PFSK-1 (cell line): ENCODE results near the gene KCNIP1.

Experiments
- FOXP2 ChIP-seq: optimal IDR thresholded peaks from 2 replicates; pipeline ENCODE3; 2011; ENCODE audit warnings: borderline replicate concordance, control low read depth, inconsistent platforms; ENCODE audit not compliant: insufficient read depth; ENCODE audit errors: extremely low read length, extremely low read depth
- POLR2AphosphoS5 ChIP-seq: IDR thresholded peaks from 2 replicates; pipeline ENCODE4 v1.6.1; 2012; ENCODE audit warnings: low read depth, mild to moderate bottlenecking, control low read depth, low read length, moderate library complexity
- REST ChIP-seq, 2 experiments: IDR thresholded peaks; 2 replicates each; pipeline versions ENCODE4 v1.6.1 to v1.8.0; 2011 to 2012; ENCODE audit warnings: low read depth in 2 of 2, low read length in 2 of 2, control low read depth in 1 of 2, inconsistent platforms in 1 of 2, mild to moderate bottlenecking in 1 of 2, moderate library complexity in 1 of 2; ENCODE audit not compliant: insufficient read depth in 1 of 2
- SIN3A ChIP-seq: IDR thresholded peaks from 2 replicates; pipeline ENCODE4 v1.6.1; 2012; ENCODE audit warnings: mild to moderate bottlenecking, low read length, moderate library complexity, borderline replicate concordance; ENCODE audit not compliant: insufficient read depth
- TAF1 ChIP-seq: IDR thresholded peaks from 2 replicates; pipeline ENCODE4 v1.6.1; 2012; ENCODE audit warnings: low read length, control low read depth, borderline replicate concordance; ENCODE audit not compliant: insufficient read depth

Gene KCNIP1

GRCh38 chr5:170638051-170638450 is 134.2 kb downstream of the KCNIP1 start:
- TF ChIP-seq TAF1 (no peak), FOXP2 (no peak), POLR2AphosphoS5 (no peak), SIN3A (no peak), REST (IDR thresholded peaks at IDR 0.05; ENCODE audit: insufficient read depth in 1 of 2, low read depth in 2 of 2, low read length in 2 of 2) (no peak)

GRCh38 chr5:170638454-170639220 is 134.8 kb downstream of the KCNIP1 start:
- TF ChIP-seq POLR2AphosphoS5, result no peak
- TF ChIP-seq SIN3A, result no peak
- no peak for TF ChIP-seq TAF1
- TF ChIP-seq REST (IDR thresholded peaks at IDR 0.05; ENCODE audit: insufficient read depth in 1 of 2, low read depth in 2 of 2, low read length in 2 of 2), result no peak
- TF ChIP-seq FOXP2, result no peak

- no peak for TF ChIP-seq SIN3A
- no peak for TF ChIP-seq TAF1
Measured at GRCh38 chr5:170639221-170639925, 135.6 kb downstream of the KCNIP1 start.

GRCh38 chr5:170640731-170641588 is 137.1 kb downstream of the KCNIP1 start:
- TF ChIP-seq SIN3A (no peak), POLR2AphosphoS5 (no peak)

- TF ChIP-seq REST (IDR thresholded peaks at IDR 0.05; ENCODE audit: insufficient read depth in 1 of 2, low read depth in 2 of 2, low read length in 2 of 2), result no peak
- no peak for TF ChIP-seq SIN3A
- no peak for TF ChIP-seq TAF1
- no peak for TF ChIP-seq FOXP2
- no peak for TF ChIP-seq POLR2AphosphoS5
Measured at GRCh38 chr5:170641589-170642031, 137.8 kb downstream of the KCNIP1 start.
